ENCODE measurements around the gene ACTR8. TPM values are rescaled to one million over a fixed set of nuclear protein-coding genes. Genes with fewer than 3 reads are reported as not detected.

ACTR8 gene
- polyA plus RNA-seq, 3 donors, result 8.3 to 12.2 (median 10.7) TPM

- Histone ChIP-seq H3K27me3 (ENCODE audit: control insufficient read depth in 2 of 2, insufficient read depth in 2 of 2, low read length in 2 of 2) (no peaks in the 10 kb centered on the region), H3K4me1 (ENCODE audit: control insufficient read depth in 1 of 2, insufficient read depth in 2 of 2, low read length in 2 of 2) (peaks cover 19 to 22% of the 10 kb centered on the region in 2 donors), H2AFZ (ENCODE audit: insufficient read depth, low read depth, low read length, poor library complexity, severe bottlenecking) (no peak overlapping the region), H3K27ac (ENCODE audit: low read depth in 1 of 2, low read length in 2 of 2) (no peak overlapping the region), H3K4me2 (replicated peaks; ENCODE audit: extremely low read depth, low read length, poor library complexity, severe bottlenecking) (no peak overlapping the region), H3K36me3 (replicated peaks in 1 of 2; ENCODE audit: control insufficient read depth in 1 of 2, insufficient read depth in 2 of 2, low read length in 2 of 2) (no peaks in the 10 kb centered on the region), H3K79me2 (ENCODE audit: insufficient read depth, low read length) (no peaks in the 10 kb centered on the region), H3K9ac (ENCODE audit: insufficient read depth, low read length, poor library complexity, severe bottlenecking) (no peak overlapping the region), H4K20me1 (ENCODE audit: insufficient read depth, low read length) (no peaks in the 10 kb centered on the region), H3K9me3 (replicated peaks in 1 of 2; ENCODE audit: control insufficient read depth in 1 of 2, insufficient read depth in 1 of 2, low read length in 2 of 2) (no peaks in the 10 kb centered on the region), H3K4me3 (replicated peaks in 1 of 3; ENCODE audit: low read depth in 2 of 3, low read length in 3 of 3) (no peak overlapping the region)
- Mint-ChIP-seq H3K27me3 (ENCODE audit: low read depth in 3 of 3) (peaks cover 5 to 15% (median 8%) of the 10 kb centered on the region in 3 donors), H3K27ac (peak overlapping the region in 2 of 7 donors; percentile 35 to 78), H3K9me3 (no peaks in the 10 kb centered on the region), H3K4me1 (peaks cover 20% of the 10 kb centered on the region), H3K4me3 (no peak overlapping the region), H3K36me3 (peaks cover 0 to 2% of the 10 kb centered on the region in 2 donors)
- intact Hi-C loops (cut with micrococcal nuclease), result no loop called here
- WGBS (ENCODE audit: insufficient coverage), result 100% methylated on average over 1 of the region's 1 CpG
- DNase-seq, result no peak
- TF ChIP-seq CTCF (IDR thresholded peaks at IDR 0.05), result no peak
These were observed 46.7 kb downstream of the ACTR8 start for GRCh38 chr3:53835257-53835656.

GRCh38 chr3:53834429-53835095 lies 47.4 kb downstream of the ACTR8 start:
- no peaks in the 10 kb centered on the region for H3K9me3 Mint-ChIP-seq
- H3K4me3 Mint-ChIP-seq, result no peak overlapping the region
- peaks cover 0 to 2% of the 10 kb centered on the region in 2 donors for H3K36me3 Mint-ChIP-seq
- Histone ChIP-seq H3K27me3 (ENCODE audit: control insufficient read depth in 2 of 2, insufficient read depth in 2 of 2, low read length in 2 of 2) (no peaks in the 10 kb centered on the region), H3K4me1 (ENCODE audit: control insufficient read depth in 1 of 2, insufficient read depth in 2 of 2, low read length in 2 of 2) (peaks cover 19 to 22% of the 10 kb centered on the region in 2 donors), H2AFZ (ENCODE audit: insufficient read depth, low read depth, low read length, poor library complexity, severe bottlenecking) (peak overlapping the region; percentile 56), H3K4me3 (replicated peaks in 1 of 3; ENCODE audit: low read depth in 2 of 3, low read length in 3 of 3) (no peak overlapping the region), H3K4me2 (replicated peaks; ENCODE audit: extremely low read depth, low read length, poor library complexity, severe bottlenecking) (no peak overlapping the region), H3K9me3 (replicated peaks in 1 of 2; ENCODE audit: control insufficient read depth in 1 of 2, insufficient read depth in 1 of 2, low read length in 2 of 2) (no peaks in the 10 kb centered on the region), H3K9ac (ENCODE audit: insufficient read depth, low read length, poor library complexity, severe bottlenecking) (no peak overlapping the region), H3K36me3 (replicated peaks in 1 of 2; ENCODE audit: control insufficient read depth in 1 of 2, insufficient read depth in 2 of 2, low read length in 2 of 2) (no peaks in the 10 kb centered on the region), H3K27ac (ENCODE audit: low read depth in 1 of 2, low read length in 2 of 2) (no peak overlapping the region), H3K79me2 (ENCODE audit: insufficient read depth, low read length) (no peaks in the 10 kb centered on the region), H4K20me1 (ENCODE audit: insufficient read depth, low read length) (no peaks in the 10 kb centered on the region)
- 21% methylated on average over 6 of the region's 6 CpGs for WGBS (ENCODE audit: insufficient coverage)
- H3K27ac Mint-ChIP-seq, result peak overlapping the region in 6 of 7 donors; percentile 32 to 79 (median 70)
- peaks cover 20% of the 10 kb centered on the region for H3K4me1 Mint-ChIP-seq
- intact Hi-C loops (cut with micrococcal nuclease), result no loop called here
- TF ChIP-seq CTCF (IDR thresholded peaks at IDR 0.05), result no peak
- peak; percentile 34 to 82 (median 35) for DNase-seq
- H3K27me3 Mint-ChIP-seq (ENCODE audit: low read depth in 3 of 3), result peaks cover 4 to 9% (median 4%) of the 10 kb centered on the region in 3 donors

Measured in CD14-positive monocyte (primary cell).